ENCODE measurements around the gene SHMT2. TPM values are rescaled to one million over a fixed set of nuclear protein-coding genes. Genes with fewer than 3 reads are reported as not detected.

SHMT2 gene
- total and polyA plus RNA-seq, 2 of the 13 experiments (the other 11 are each of a cell fraction or from before 2014, with no cell fraction given), result 181 to 393 TPM

DNA sequence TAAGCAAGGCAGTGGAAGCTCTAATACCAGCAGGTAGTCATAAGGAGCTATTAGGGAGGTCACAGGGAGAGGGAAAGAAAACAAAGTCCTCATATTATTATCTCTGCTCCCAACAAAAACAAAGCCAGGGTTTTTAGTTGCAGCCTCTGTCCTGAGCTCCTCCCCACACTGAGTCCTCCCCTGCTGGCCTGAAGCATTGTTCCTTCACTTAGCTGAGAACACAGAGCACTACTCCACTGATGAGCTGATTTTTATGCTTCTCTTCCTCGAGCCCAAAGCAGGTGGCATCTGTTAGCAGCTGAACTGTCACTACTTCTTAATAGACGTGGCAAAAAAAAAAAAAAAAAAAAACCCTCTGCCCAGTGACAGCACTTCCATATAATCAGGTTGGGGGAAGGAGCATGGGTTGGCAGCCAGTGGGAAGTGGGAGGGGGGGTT lies 31.9 kb downstream of the SHMT2 start:
- ATAC-seq (no peak), DNase-seq (ENCODE audit: low spot score) (no peak), FAIRE-seq (no peak)
- no peaks in the 10 kb centered on the region for H3K79me2 ChIP-seq (ENCODE audit: insufficient read depth, low read length)
- H3K4me3 ChIP-seq (replicated peaks in 1 of 3; ENCODE audit: insufficient read depth in 1 of 3, low read depth in 2 of 3, low read length in 3 of 3), result no peak overlapping the region
- no peak overlapping the region for H3K9ac ChIP-seq (ENCODE audit: insufficient read depth, low read depth, low read length)
- no peaks in the 10 kb centered on the region for H3K27me3 ChIP-seq (ENCODE audit: control insufficient read depth in 1 of 2, insufficient read depth in 2 of 2, low read length in 2 of 2)
- intact Hi-C loops (cut with micrococcal nuclease; ENCODE audit: unreplicated experiment) (loop anchor here (5.0 kb wide), 1 partner anchor 191 kb away; no protein-coding TSS in a partner anchor), in situ Hi-C loops (cut with HindIII; ENCODE audit: extremely low pct_ligation_motif_present, low pct_unique_long_range_greater_than_20kb) (loop anchor here (5.0 kb wide), 1 partner anchor 196 kb away; the partner anchor contains the start of genes GLI1 and INHBE)
- peaks cover 13% of the 10 kb centered on the region for H3K4me1 ChIP-seq (ENCODE audit: insufficient read depth, low read length)
- H3K36me3 ChIP-seq (replicated peaks in 1 of 2; ENCODE audit: control insufficient read depth in 1 of 2, insufficient read depth in 2 of 2, low read length in 2 of 2), result peaks cover 10 to 39% of the 10 kb centered on the region in 2 experiments
- no peaks in the 10 kb centered on the region for H4K20me1 ChIP-seq (ENCODE audit: insufficient read depth, low read length)
- ChIA-PET CTCF (ENCODE audit: low intra/inter-chr PET ratio, low total read pairs) (no interaction called here), POLR2A (interaction anchor here (0.6 kb wide), 1 partner anchor 151 kb away, joined by 3 read pairs; no protein-coding TSS in a partner anchor)
- WGBS (ENCODE audit: low lambda C conversion rate), result 85% methylated on average over 2 of the region's 2 CpGs
- no peak overlapping the region for H2AFZ ChIP-seq (ENCODE audit: low read length)
- H3K4me2 ChIP-seq (ENCODE audit: low read depth, low read length), result no peak overlapping the region
- no peaks in the 10 kb centered on the region for H3K9me3 ChIP-seq (ENCODE audit: low read length)
- no peak overlapping the region for H3K27ac ChIP-seq (ENCODE audit: extremely low read length, insufficient read depth, low read length)
- BruUV-seq (replicated peaks), result no TSS peak
- TF ChIP-seq, protein P1, sequence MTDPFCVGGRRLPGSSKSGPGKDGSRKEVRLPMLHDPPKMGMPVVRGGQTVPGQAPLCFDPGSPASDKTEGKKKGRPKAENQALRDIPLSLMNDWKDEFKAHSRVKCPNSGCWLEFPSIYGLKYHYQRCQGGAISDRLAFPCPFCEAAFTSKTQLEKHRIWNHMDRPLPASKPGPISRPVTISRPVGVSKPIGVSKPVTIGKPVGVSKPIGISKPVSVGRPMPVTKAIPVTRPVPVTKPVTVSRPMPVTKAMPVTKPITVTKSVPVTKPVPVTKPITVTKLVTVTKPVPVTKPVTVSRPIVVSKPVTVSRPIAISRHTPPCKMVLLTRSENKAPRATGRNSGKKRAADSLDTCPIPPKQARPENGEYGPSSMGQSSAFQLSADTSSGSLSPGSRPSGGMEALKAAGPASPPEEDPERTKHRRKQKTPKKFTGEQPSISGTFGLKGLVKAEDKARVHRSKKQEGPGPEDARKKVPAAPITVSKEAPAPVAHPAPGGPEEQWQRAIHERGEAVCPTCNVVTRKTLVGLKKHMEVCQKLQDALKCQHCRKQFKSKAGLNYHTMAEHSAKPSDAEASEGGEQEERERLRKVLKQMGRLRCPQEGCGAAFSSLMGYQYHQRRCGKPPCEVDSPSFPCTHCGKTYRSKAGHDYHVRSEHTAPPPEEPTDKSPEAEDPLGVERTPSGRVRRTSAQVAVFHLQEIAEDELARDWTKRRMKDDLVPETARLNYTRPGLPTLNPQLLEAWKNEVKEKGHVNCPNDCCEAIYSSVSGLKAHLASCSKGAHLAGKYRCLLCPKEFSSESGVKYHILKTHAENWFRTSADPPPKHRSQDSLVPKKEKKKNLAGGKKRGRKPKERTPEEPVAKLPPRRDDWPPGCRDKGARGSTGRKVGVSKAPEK (CRISPR knock-in tag; IDR thresholded peaks at IDR 0.05; ENCODE audit: borderline replicate concordance), result no peak
- TF ChIP-seq PHF20 (CRISPR knock-in tag; IDR thresholded peaks at IDR 0.05), result no peak
- TF ChIP-seq, protein P2, sequence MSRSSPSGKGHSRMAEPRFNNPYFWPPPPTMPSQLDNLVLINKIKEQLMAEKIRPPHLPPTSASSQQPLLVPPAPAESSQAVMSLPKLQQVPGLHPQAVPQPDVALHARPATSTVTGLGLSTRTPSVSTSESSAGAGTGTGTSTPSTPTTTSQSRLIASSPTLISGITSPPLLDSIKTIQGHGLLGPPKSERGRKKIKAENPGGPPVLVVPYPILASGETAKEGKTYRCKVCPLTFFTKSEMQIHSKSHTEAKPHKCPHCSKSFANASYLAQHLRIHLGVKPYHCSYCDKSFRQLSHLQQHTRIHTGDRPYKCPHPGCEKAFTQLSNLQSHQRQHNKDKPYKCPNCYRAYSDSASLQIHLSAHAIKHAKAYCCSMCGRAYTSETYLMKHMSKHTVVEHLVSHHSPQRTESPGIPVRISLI (CRISPR knock-in tag; IDR thresholded peaks at IDR 0.05; ENCODE audit: borderline replicate concordance), result no peak
- no peak for TF ChIP-seq U2AF2 (IDR thresholded peaks at IDR 0.05; ENCODE audit: low read depth, low read length)
- TF ChIP-seq ZNF746 (CRISPR knock-in tag; IDR thresholded peaks at IDR 0.05), result no peak
- TF ChIP-seq ZNF501 (CRISPR knock-in tag; IDR thresholded peaks at IDR 0.05), result no peak
- TF ChIP-seq, protein P3, sequence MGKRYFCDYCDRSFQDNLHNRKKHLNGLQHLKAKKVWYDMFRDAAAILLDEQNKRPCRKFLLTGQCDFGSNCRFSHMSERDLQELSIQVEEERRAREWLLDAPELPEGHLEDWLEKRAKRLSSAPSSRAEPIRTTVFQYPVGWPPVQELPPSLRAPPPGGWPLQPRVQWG (CRISPR knock-in tag; IDR thresholded peaks at IDR 0.05; ENCODE audit: borderline replicate concordance, low read depth), result no peak
- TF ChIP-seq KAT7 (CRISPR knock-in tag; IDR thresholded peaks at IDR 0.05; ENCODE audit: borderline replicate concordance), result no peak
- no peak for TF ChIP-seq TEAD2 (CRISPR knock-in tag; IDR thresholded peaks at IDR 0.05)
- TF ChIP-seq, protein P4, sequence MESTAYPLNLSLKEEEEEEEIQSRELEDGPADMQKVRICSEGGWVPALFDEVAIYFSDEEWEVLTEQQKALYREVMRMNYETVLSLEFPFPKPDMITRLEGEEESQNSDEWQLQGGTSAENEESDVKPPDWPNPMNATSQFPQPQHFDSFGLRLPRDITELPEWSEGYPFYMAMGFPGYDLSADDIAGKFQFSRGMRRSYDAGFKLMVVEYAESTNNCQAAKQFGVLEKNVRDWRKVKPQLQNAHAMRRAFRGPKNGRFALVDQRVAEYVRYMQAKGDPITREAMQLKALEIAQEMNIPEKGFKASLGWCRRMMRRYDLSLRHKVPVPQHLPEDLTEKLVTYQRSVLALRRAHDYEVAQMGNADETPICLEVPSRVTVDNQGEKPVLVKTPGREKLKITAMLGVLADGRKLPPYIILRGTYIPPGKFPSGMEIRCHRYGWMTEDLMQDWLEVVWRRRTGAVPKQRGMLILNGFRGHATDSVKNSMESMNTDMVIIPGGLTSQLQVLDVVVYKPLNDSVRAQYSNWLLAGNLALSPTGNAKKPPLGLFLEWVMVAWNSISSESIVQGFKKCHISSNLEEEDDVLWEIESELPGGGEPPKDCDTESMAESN (CRISPR knock-in tag; conservative IDR thresholded peaks at IDR 0.05), result no peak
- no peak for TF ChIP-seq WIZ (CRISPR knock-in tag; IDR thresholded peaks at IDR 0.05)
- TF ChIP-seq, protein P5, sequence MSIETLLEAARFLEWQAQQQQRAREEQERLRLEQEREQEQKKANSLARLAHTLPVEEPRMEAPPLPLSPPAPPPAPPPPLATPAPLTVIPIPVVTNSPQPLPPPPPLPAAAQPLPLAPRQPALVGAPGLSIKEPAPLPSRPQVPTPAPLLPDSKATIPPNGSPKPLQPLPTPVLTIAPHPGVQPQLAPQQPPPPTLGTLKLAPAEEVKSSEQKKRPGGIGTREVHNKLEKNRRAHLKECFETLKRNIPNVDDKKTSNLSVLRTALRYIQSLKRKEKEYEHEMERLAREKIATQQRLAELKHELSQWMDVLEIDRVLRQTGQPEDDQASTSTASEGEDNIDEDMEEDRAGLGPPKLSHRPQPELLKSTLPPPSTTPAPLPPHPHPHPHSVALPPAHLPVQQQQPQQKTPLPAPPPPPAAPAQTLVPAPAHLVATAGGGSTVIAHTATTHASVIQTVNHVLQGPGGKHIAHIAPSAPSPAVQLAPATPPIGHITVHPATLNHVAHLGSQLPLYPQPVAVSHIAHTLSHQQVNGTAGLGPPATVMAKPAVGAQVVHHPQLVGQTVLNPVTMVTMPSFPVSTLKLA (IDR thresholded peaks at IDR 0.05), result no peak
- no peak for TF ChIP-seq PCBP2 (optimal IDR thresholded peaks at IDR 0.05; ENCODE audit: low read depth, low read length, poor library complexity, severe bottlenecking)
- TF ChIP-seq PHF21A (CRISPR knock-in tag; IDR thresholded peaks at IDR 0.05), result no peak
- TF ChIP-seq ZNF496 (CRISPR knock-in tag; IDR thresholded peaks at IDR 0.05; ENCODE audit: insufficient replicate concordance), result no peak
- no peak for TF ChIP-seq TAF15 (IDR thresholded peaks at IDR 0.05; ENCODE audit: low read depth, low read length, poor library complexity, severe bottlenecking)

Measured in HepG2 (cell line).